Smooth muscle cell (in vitro differentiated cells): ENCODE data around the gene EGR2. TPM values are rescaled to one million over a fixed set of nuclear protein-coding genes. Genes with fewer than 3 reads are reported as not detected.
A peak's percentile ranks its signal among the peaks of the same experiment; 100 is the strongest.
"Not testable (repeated sequence)": the region's sequence is repeated elsewhere in the genome, so short reads cannot be mapped to it uniquely, and the experiment has no call there.

Experiments
- DNase-seq: peaks from one replicate; lab custom pipeline; 2025; ENCODE audit not compliant: unreplicated experiment; lab: John Stamatoyannopoulos, UW
- H2AFZ ChIP-seq: fragments of 200-600 bp; sonication (generic); 2 replicates; pipeline ENCODE4 v1.6.0; 2016; ENCODE audit warnings: antibody characterized with exemption, low read depth, mild to moderate bottlenecking
- H3F3A ChIP-seq: fragments of 200-600 bp; sonication (generic); 2 replicates; pipeline ENCODE4 v1.6.0; 2017; ENCODE audit warnings: antibody characterized with exemption, low read depth
- H3K27ac ChIP-seq: fragments of 200-600 bp; sonication (generic); 2 replicates; pipeline ENCODE4 v1.5.1; 2016; ENCODE audit warnings: low read depth, mild to moderate bottlenecking
- H3K27me3 ChIP-seq: fragments of 200-600 bp; sonication (generic); 2 replicates; pipeline ENCODE4 v1.6.1; 2016; ENCODE audit warnings: low read depth, mild to moderate bottlenecking
- H3K36me3 ChIP-seq: fragments of 200-600 bp; sonication (generic); 2 replicates; pipeline ENCODE4 v1.5.1; 2016; ENCODE audit warnings: low read depth
- H3K4me1 ChIP-seq: fragments of 200-600 bp; sonication (generic); 2 replicates; pipeline ENCODE4 v1.5.1; 2016; ENCODE audit warnings: low read depth
- H3K4me2 ChIP-seq: fragments of 200-600 bp; sonication (generic); 2 replicates; pipeline ENCODE4 v1.6.0; 2016; ENCODE audit warnings: mild to moderate bottlenecking
- H3K4me3 ChIP-seq: fragments of 200-600 bp; sonication (generic); 2 replicates; pipeline ENCODE4 v1.5.1; 2016; ENCODE audit warnings: mild to moderate bottlenecking
- H3K79me2 ChIP-seq: fragments of 200-600 bp; sonication (generic); 2 replicates; pipeline ENCODE4 v1.6.0; 2016; ENCODE audit warnings: low read depth, mild to moderate bottlenecking
- H3K9ac ChIP-seq: fragments of 200-600 bp; sonication (generic); 2 replicates; pipeline ENCODE4 v1.6.0; 2016; ENCODE audit warnings: low read depth
- H3K9me3 ChIP-seq: fragments of 200-600 bp; sonication (generic); replicated peaks from 2 replicates; pipeline ENCODE4 v1.5.1; 2016; ENCODE audit warnings: low read depth
- H4K20me1 ChIP-seq: fragments of 200-600 bp; sonication (generic); 2 replicates; pipeline ENCODE4 v1.6.0; 2016; ENCODE audit warnings: low read depth
- CTCF ChIP-seq: fragments of 200-600 bp; sonication (generic); IDR thresholded peaks from 2 replicates; pipeline ENCODE4 v1.5.1; 2017; ENCODE audit warnings: borderline replicate concordance, mild to moderate bottlenecking, antibody characterized with exemption; ENCODE audit not compliant: insufficient read depth, poor library complexity, severe bottlenecking
- WGBS: methylation state at CpG from one replicate; pipeline ENCODE4 v1.1.7; 2016; ENCODE audit warnings: low lambda C conversion rate; 5-methylcytosine and 5-hydroxymethylcytosine counted together
- polyA plus RNA-seq: library from polyadenylated mRNA; unstranded; fragments of >200 nt; fragmentation: Nextera tagmentation; extraction: Ambion mirVana; gene quantifications from 2 replicates; pipeline ENCODE4 v1.2.1, GENCODE V29; 2016
- total RNA-seq: library from RNA; depleted of rRNA; stranded (reverse); fragments of >200 nt; gene quantifications from 2 replicates; pipeline ENCODE4 v1.2.3, GENCODE V29; 2014

Gene EGR2
- total and polyA plus RNA-seq, 2 experiments from 2014 or later = 209 to 433 TPM

GRCh38 chr10:62784537-62784936 lies 31.6 kb downstream of the EGR2 start:
- H3F3A ChIP-seq, H3K4me2 ChIP-seq, H3K9ac ChIP-seq, H3K36me3 ChIP-seq, H4K20me1 ChIP-seq, H3K9me3 ChIP-seq, H2AFZ ChIP-seq, H3K4me3 ChIP-seq, DNase-seq, H3K4me1 ChIP-seq, H3K27ac ChIP-seq, H3K79me2 ChIP-seq, H3K27me3 ChIP-seq: not testable (repeated sequence)
- WGBS = 96% methylated on average over 3 of the region's 3 CpGs

DNA sequence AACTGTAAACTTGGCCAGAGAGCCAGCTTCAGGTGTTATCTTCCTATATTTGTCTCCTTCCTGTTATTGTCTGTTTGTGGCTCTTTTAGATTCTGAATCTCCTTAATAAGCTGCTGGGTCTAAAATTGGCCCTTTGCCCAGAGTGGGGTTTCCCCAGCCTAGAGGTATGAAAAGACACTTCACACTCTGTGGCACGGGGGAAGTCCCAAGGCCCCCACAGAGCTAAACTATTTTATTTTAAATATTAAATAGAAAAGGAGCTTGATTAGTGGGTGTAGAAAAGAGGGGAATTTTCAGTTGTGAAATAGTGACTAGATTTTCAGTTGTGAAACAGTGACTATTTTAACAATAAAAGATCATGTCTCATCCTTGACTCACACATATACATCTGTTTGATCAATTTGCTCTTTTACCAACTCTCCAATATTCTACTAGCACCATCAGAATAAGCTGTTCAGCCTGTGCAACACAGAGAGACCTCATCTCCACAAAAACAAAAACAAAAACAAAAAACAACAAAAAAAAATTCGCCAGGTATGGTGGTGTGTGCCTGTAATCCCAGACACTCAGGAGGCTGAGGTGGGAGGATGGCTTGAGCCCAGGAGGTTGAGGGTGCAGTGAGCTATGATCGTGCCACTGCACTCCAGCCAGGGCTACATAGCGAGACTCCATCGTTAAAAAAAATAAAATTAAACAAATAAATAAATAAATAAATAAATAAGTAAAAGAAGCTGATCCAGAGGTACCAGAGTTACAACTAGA lies 36.5 kb downstream of the EGR2 start:
- H2AFZ ChIP-seq = no peak overlapping the region
- no peak overlapping the region for H3K4me2 ChIP-seq
- 91% methylated on average over 5 of the region's 5 CpGs for WGBS
- H3K9ac ChIP-seq = no peak overlapping the region
- no peaks in the 10 kb centered on the region for H3K27me3 ChIP-seq
- H3K4me1 ChIP-seq = no peaks in the 10 kb centered on the region
- H3K9me3 ChIP-seq = no peaks in the 10 kb centered on the region
- no peaks in the 10 kb centered on the region for H3K36me3 ChIP-seq
- no peaks in the 10 kb centered on the region for H3K79me2 ChIP-seq
- no peaks in the 10 kb centered on the region for H4K20me1 ChIP-seq
- no peaks in the 10 kb centered on the region for H3F3A ChIP-seq
- no peak overlapping the region for H3K27ac ChIP-seq
- no peak overlapping the region for H3K4me3 ChIP-seq
- TF ChIP-seq CTCF = no peak
- DNase-seq = no peak

DNA sequence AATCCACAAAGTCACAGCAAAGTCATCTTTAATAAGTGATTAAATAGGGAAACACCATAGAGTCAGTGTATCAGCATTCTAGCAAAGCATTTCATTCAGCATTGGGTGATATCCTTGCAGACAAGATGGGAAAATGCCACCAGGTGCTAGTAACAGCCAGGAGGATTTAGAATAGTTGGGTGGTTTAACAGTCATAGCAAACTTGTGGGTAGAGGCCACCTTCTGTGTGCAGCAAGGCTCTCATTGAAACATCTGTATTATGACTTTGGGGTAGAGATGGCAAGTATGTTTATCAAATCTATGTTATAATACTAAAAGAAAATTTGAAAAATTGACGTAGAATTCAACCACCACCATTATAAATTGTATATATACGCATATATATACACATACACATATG lies 38.0 kb downstream of the EGR2 start:
- Histone ChIP-seq H3K9me3 (no peaks in the 10 kb centered on the region), H4K20me1 (no peaks in the 10 kb centered on the region), H3K27ac (no peak overlapping the region), H3K4me1 (no peaks in the 10 kb centered on the region), H3K9ac (no peak overlapping the region), H2AFZ (no peak overlapping the region), H3K36me3 (no peaks in the 10 kb centered on the region), H3K79me2 (no peaks in the 10 kb centered on the region), H3K4me3 (no peak overlapping the region), H3K27me3 (no peaks in the 10 kb centered on the region), H3K4me2 (no peak overlapping the region), H3F3A (no peaks in the 10 kb centered on the region)
- WGBS = 98% methylated on average over 2 of the region's 2 CpGs
- no peak for DNase-seq
- TF ChIP-seq CTCF = no peak

DNA sequence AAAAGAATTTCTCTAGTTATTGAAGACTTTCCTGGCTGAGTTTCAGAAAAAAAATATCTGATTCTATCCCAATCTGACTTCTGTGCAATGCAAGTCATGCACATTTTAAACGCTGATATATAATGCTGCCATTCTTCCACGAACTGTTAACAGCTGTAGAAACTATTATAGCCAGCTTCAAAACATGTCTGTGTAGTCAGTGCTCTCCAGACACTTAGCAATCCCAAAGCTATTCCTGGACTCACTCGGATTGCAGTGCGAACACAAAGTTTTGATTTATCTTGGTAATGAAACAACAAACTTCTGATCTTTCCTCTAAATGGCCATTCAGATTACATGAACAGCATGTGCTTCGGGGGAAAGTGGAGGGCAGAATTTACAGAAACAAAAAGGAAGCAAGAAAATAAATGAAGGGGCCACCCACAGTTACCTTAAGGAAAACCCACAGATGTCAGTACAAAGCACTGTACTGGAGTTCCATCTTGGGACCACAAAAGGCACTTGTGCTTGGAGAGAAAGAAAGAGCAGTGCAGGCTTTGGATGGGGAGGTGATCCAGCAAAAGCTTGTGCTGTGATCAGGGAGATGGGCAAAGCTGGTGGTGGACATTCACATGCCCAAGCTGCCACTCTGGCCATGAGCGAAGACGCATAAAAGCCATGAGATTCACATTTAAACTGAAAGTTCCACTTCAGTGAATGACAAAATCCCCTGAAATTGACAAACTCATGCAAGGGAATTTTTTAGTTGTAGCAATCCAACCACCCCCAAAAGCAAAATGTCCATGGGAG lies 43.8 kb downstream of the EGR2 start:
- no peak for TF ChIP-seq CTCF
- Histone ChIP-seq H4K20me1 (no peaks in the 10 kb centered on the region), H3K9me3 (no peaks in the 10 kb centered on the region), H3K27me3 (no peaks in the 10 kb centered on the region), H3K79me2 (no peaks in the 10 kb centered on the region), H3K36me3 (no peaks in the 10 kb centered on the region), H3K27ac (peak overlapping the region; percentile 45), H3F3A (peaks cover 4% of the 10 kb centered on the region), H3K4me2 (peak overlapping the region; percentile 51), H3K4me3 (peak overlapping the region; percentile 19), H2AFZ (peak overlapping the region; percentile 82), H3K9ac (peak overlapping the region; percentile 22), H3K4me1 (peaks cover 6% of the 10 kb centered on the region)
- no peak for DNase-seq
- WGBS = 48% methylated on average over 7 of the region's 7 CpGs
